GM23248 (cell line): ENCODE measurements around the gene SCAPER. TPM values are rescaled to one million over a fixed set of nuclear protein-coding genes. Genes with fewer than 3 reads are reported as not detected.
"Not testable (repeated sequence)": the region's sequence is repeated elsewhere in the genome, so short reads cannot be mapped to it uniquely, and the experiment has no call there.

ENCODE experiments used
- DNase-seq: peaks from one replicate; pipeline ENCODE4 v3.0.0-alpha.2; 2015
- H2AFZ ChIP-seq: fragments of 200-600 bp; sonication (generic); 2 replicates; pipeline ENCODE4 v1.6.1; 2016; ENCODE audit warnings: antibody characterized with exemption
- H3F3A ChIP-seq: fragments of 200-600 bp; sonication (generic); 2 replicates; pipeline ENCODE4 v1.6.1; 2016; ENCODE audit warnings: mild to moderate bottlenecking, antibody characterized with exemption, mixed run types; ENCODE audit not compliant: insufficient read depth
- H3K27ac ChIP-seq: fragments of 200-600 bp; sonication (generic); 2 replicates; pipeline ENCODE4 v1.5.1; 2016; ENCODE audit warnings: mild to moderate bottlenecking
- H3K27me3 ChIP-seq: fragments of 200-600 bp; sonication (generic); replicated peaks from 2 replicates; pipeline ENCODE4 v1.6.1; 2016; ENCODE audit warnings: mild to moderate bottlenecking; ENCODE audit not compliant: insufficient read depth
- H3K36me3 ChIP-seq: fragments of 200-600 bp; sonication (generic); 2 replicates; pipeline ENCODE4 v1.6.1; 2016; ENCODE audit warnings: low read depth, mild to moderate bottlenecking
- H3K4me1 ChIP-seq: fragments of 200-600 bp; sonication (generic); 2 replicates; pipeline ENCODE4 v1.6.1; 2016; ENCODE audit warnings: mild to moderate bottlenecking; ENCODE audit not compliant: insufficient read depth
- H3K4me2 ChIP-seq: fragments of 200-600 bp; sonication (generic); one replicate; pipeline ENCODE4 v1.6.1; 2016; ENCODE audit warnings: mild to moderate bottlenecking; ENCODE audit not compliant: unreplicated experiment
- H3K4me3 ChIP-seq: fragments of 200-600 bp; sonication (generic); 2 replicates; pipeline ENCODE4 v1.5.1; 2016; ENCODE audit warnings: mild to moderate bottlenecking
- H3K79me2 ChIP-seq: fragments of 200-600 bp; sonication (generic); 2 replicates; pipeline ENCODE4 v1.6.1; 2016; ENCODE audit warnings: mild to moderate bottlenecking; ENCODE audit not compliant: insufficient read depth
- H3K9ac ChIP-seq: fragments of 200-600 bp; sonication (generic); 2 replicates; pipeline ENCODE4 v1.6.1; 2016; ENCODE audit warnings: mild to moderate bottlenecking
- H3K9me2 ChIP-seq: fragments of 200-600 bp; sonication (generic); 2 replicates; pipeline ENCODE4 v1.6.1; 2016; ENCODE audit warnings: mixed run types, mild to moderate bottlenecking, moderate library complexity; ENCODE audit not compliant: insufficient read depth
- H3K9me3 ChIP-seq: fragments of 200-600 bp; sonication (generic); one replicate; pipeline ENCODE4 v1.6.1; 2017; ENCODE audit warnings: low read depth
- H4K20me1 ChIP-seq: fragments of 200-600 bp; sonication (generic); 2 replicates; pipeline ENCODE4 v1.6.0; 2016; ENCODE audit not compliant: insufficient read depth
- EZH2 ChIP-seq: fragments of 200-600 bp; sonication (generic); IDR thresholded peaks from 2 replicates; pipeline ENCODE4 v1.6.1; 2018; ENCODE audit warnings: antibody characterized with exemption, mild to moderate bottlenecking; ENCODE audit not compliant: insufficient read depth, poor library complexity, severe bottlenecking
- EZH2phosphoT487 ChIP-seq: fragments of 200-600 bp; sonication (generic); IDR thresholded peaks from 2 replicates; pipeline ENCODE4 v1.6.1; 2018; ENCODE audit warnings: antibody characterized with exemption, moderate library complexity, mild to moderate bottlenecking, low read depth; ENCODE audit not compliant: insufficient read depth
- WGBS, 2 experiments: methylation state at CpG; one replicate each; pipeline ENCODE4 v1.1.6; 2015 to 2017; ENCODE audit warnings: low lambda C conversion rate in 2 of 2, low coverage in 1 of 2; ENCODE audit errors: missing lambda C conversion rate in 2 of 2; 5-methylcytosine and 5-hydroxymethylcytosine counted together
- in situ Hi-C: fragments of 300-500 bp; cut with MboI; formaldehyde crosslinking; loops from 2 replicates; pipeline ENCODE4 v1.15.0; 2020
- polyA plus RNA-seq: library from polyadenylated mRNA; unstranded; fragments of >200 nt; fragmentation: Nextera tagmentation; extraction: Ambion mirVana; gene quantifications from 2 replicates; pipeline ENCODE4 v1.2.1, GENCODE V29; 2016
- total RNA-seq: library from RNA; depleted of rRNA; stranded (reverse); fragments of >200 nt; shearing (Covaris generic); gene quantifications from 2 replicates; pipeline ENCODE4 v1.2.3, GENCODE V29; 2014

SCAPER gene
- total and polyA plus RNA-seq, 2 experiments from 2014 or later = 5.9 to 7.8 TPM

GRCh38 chr15:76904461-76905012, 603 bp downstream of the SCAPER start:
- peaks cover 25% of the 10 kb centered on the region for H3K4me1 ChIP-seq
- peaks cover 9% of the 10 kb centered on the region; the same call in 1 of the 2 replicates for H3K79me2 ChIP-seq
- H3F3A ChIP-seq = peaks cover 14% of the 10 kb centered on the region
- no peaks in the 10 kb centered on the region for H3K36me3 ChIP-seq
- H2AFZ ChIP-seq = peak overlapping the region; percentile 99
- H4K20me1 ChIP-seq = no peaks in the 10 kb centered on the region
- WGBS, 2 experiments = 3 to 4% methylated on average over 28 to 29 of the region's 29 CpGs
- H3K27me3 ChIP-seq = no peaks in the 10 kb centered on the region
- H3K27ac ChIP-seq = no peak overlapping the region
- in situ Hi-C loops = no loop called here
- peak overlapping the region; percentile 85 for H3K4me2 ChIP-seq
- H3K9me3 ChIP-seq = no peaks in the 10 kb centered on the region
- no peaks in the 10 kb centered on the region for H3K9me2 ChIP-seq
- peak; percentile 49 for DNase-seq
- TF ChIP-seq EZH2 = no peak
- no peak for TF ChIP-seq EZH2phosphoT487
- peak overlapping the region; percentile 73 for H3K4me3 ChIP-seq
- H3K9ac ChIP-seq = peak overlapping the region; percentile 77

DNA sequence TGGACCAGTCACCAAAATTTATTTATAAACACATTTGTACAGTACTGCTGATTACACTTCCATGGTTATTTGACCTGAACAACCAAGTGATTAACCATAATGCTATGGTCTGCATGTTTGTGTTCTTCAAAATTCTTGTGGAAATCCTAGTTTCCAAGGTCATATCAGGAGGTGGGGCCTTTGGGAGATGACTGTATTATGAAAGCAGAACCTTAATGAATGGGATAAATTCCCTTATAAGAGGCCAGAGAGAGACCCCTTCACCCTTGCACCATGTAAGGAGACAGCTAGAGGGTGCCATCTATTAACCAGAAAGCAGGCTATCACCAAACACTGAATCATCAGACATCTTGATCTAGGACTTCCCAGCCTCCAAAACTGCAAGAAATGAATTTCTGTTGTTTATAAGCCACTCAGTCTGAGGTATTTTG, 1.9 kb downstream of the SCAPER start:
- TF ChIP-seq EZH2phosphoT487 (no peak), EZH2 (no peak)
- Histone ChIP-seq H3F3A (peaks cover 14% of the 10 kb centered on the region), H3K27ac (no peak overlapping the region; the same call in 1 of the 2 replicates), H3K79me2 (peaks cover 9% of the 10 kb centered on the region; the same call in 1 of the 2 replicates), H3K9me2 (no peaks in the 10 kb centered on the region), H2AFZ (peak overlapping the region; percentile 37; the same call in 1 of the 2 replicates), H4K20me1 (no peaks in the 10 kb centered on the region), H3K4me1 (peaks cover 25% of the 10 kb centered on the region), H3K36me3 (no peaks in the 10 kb centered on the region), H3K9me3 (no peaks in the 10 kb centered on the region), H3K4me3 (0 out of 2 replicates have a peak overlapping the region, but pooled peaks have one; percentile 20), H3K9ac (no peak overlapping the region), H3K4me2 (peak overlapping the region; percentile 85), H3K27me3 (no peaks in the 10 kb centered on the region)
- in situ Hi-C loops = no loop called here
- DNase-seq = peak; percentile 54

GRCh38 chr15:76901965-76902364, 3.2 kb downstream of the SCAPER start:
- H3K27me3 ChIP-seq = no peaks in the 10 kb centered on the region
- H3K4me2 ChIP-seq = no peak overlapping the region
- no peak overlapping the region for H2AFZ ChIP-seq
- peaks cover 14% of the 10 kb centered on the region for H3F3A ChIP-seq
- no peak overlapping the region for H3K4me3 ChIP-seq
- no peak for TF ChIP-seq EZH2
- no peaks in the 10 kb centered on the region for H3K36me3 ChIP-seq
- H3K9me3 ChIP-seq = no peaks in the 10 kb centered on the region
- no peak overlapping the region for H3K9ac ChIP-seq
- no peaks in the 10 kb centered on the region for H4K20me1 ChIP-seq
- H3K79me2 ChIP-seq = peaks cover 9% of the 10 kb centered on the region; the same call in 1 of the 2 replicates
- 95 to 100% methylated on average over 2 of the region's 2 CpGs for WGBS, 2 experiments
- H3K27ac ChIP-seq = no peak overlapping the region
- in situ Hi-C loops = no loop called here
- peaks cover 25% of the 10 kb centered on the region for H3K4me1 ChIP-seq
- no peaks in the 10 kb centered on the region for H3K9me2 ChIP-seq
- DNase-seq = no peak

DNA sequence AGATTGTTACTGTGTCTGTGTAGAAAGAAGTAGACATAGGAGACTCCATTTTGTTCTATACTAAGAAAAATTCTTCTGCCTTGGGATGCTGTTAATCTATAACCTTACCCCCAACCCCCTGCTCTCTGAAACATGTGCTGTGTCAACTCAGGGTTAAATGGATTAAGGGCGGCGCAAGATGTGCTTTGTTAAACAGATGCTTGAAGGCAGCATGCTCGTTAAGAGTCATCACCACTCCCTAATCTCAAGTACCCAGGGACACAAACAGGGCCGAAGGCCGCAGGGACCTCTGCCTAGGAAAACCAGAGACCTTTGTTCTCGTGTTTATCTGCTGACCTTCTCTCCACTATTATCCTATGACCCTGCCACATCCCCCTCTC, 5.2 kb downstream of the SCAPER start:
- Histone ChIP-seq H3F3A (peaks cover 14% of the 10 kb centered on the region), H3K4me1 (peaks cover 19% of the 10 kb centered on the region)
- WGBS, 2 experiments = 83 to 100% methylated on average over 2 to 3 of the region's 6 CpGs
- DNase-seq, H3K79me2 ChIP-seq, H2AFZ ChIP-seq, H3K27ac ChIP-seq, H4K20me1 ChIP-seq, in situ Hi-C loops, H3K9me2 ChIP-seq, H3K36me3 ChIP-seq, H3K4me3 ChIP-seq, H3K9ac ChIP-seq, H3K4me2 ChIP-seq, H3K9me3 ChIP-seq, H3K27me3 ChIP-seq: not testable (repeated sequence)

DNA sequence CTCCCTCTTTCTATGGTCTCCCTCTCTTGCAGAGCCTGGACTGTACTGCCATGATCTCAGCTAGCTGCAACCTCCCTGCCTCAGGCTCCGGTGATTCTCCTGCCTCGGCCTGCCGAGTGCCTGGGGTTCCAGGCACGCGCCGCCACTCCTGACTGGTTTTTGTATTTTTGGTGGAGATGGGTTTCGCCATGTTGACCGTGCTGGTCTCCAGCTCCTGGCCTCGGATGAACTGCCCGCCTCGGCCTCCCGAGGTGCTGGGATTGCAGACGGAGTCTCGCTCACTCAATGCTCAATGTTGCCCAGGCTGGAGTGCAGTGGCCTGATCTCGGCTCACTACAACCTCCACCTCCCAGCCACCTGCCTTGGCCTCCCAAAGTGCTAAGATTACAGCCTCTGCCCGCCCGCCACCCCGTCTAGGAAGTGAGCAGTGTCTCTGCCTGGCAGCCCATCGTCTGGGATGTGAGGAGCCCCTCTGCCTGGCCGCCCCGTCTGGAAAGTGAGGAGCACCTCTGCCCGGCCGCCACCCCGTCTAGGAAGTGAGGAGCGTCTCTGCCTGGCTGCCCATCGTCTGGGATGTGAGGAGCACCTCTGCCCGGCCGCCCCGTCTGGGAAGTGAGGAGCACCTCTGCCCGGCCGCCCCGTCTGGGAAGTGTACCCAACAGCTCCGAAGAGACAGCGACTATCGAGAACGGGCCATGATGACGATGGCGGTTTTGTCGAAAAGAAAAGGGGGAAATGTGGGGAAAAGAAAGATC, 5.8 kb downstream of the SCAPER start:
- H3K4me3 ChIP-seq, H3K9me2 ChIP-seq, H4K20me1 ChIP-seq, H3K79me2 ChIP-seq, H3K36me3 ChIP-seq, H3K27ac ChIP-seq, DNase-seq, H3K9ac ChIP-seq, H3K27me3 ChIP-seq, H3K4me2 ChIP-seq, H3K9me3 ChIP-seq, H2AFZ ChIP-seq, in situ Hi-C loops: not testable (repeated sequence)
- 95 to 96% methylated on average over 24 to 39 of the region's 39 CpGs for WGBS, 2 experiments
- Histone ChIP-seq H3K4me1 (peaks cover 17% of the 10 kb centered on the region), H3F3A (peaks cover 14% of the 10 kb centered on the region)
